GM21825 (cell line): ENCODE measurements around the gene MAP3K19.
"Not testable (repeated sequence)": the region's sequence is repeated elsewhere in the genome, so short reads cannot be mapped to it uniquely, and the experiment has no call there.

ENCODE experiments used
- ATAC-seq: cut with Tn5 transposase; IDR thresholded peaks from one replicate; pipeline ENCODE4 v1.9.1; 2021; ENCODE audit warnings: mild to moderate bottlenecking, moderate library complexity; ENCODE audit not compliant: unreplicated experiment

MAP3K19 gene

GRCh38 chr2:135047300-135047699 lies at the start of gene MAP3K19:
Gene MAP3K19, minus strand, starts transcription at chr2:135047447. Its CDS starts 22,800 bp downstream, at chr2:135024647.
- no peak for ATAC-seq

- ATAC-seq, result no peak
These were observed 49.6 kb upstream of the MAP3K19 start for GRCh38 chr2:135096665-135097446.

DNA sequence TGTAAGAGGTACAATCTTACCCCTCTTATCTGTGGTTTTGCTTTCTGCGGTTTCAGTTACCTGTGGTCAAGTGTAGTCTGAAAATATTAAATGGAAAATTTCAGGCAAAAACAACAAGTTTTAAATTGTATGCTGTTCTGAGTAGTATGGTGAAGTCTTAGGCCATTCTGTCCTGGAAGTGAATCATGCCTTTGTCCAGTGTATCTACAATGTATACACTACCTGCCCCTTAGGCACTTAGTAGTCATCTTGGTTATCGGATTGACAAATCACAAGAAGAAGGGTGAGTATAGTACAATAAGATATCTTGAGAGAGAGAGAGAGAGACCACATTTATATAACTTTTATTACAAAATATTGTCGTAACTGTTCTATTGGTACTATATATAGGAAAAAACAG lies 48.3 kb upstream of the MAP3K19 start:
- no peak for ATAC-seq

DNA sequence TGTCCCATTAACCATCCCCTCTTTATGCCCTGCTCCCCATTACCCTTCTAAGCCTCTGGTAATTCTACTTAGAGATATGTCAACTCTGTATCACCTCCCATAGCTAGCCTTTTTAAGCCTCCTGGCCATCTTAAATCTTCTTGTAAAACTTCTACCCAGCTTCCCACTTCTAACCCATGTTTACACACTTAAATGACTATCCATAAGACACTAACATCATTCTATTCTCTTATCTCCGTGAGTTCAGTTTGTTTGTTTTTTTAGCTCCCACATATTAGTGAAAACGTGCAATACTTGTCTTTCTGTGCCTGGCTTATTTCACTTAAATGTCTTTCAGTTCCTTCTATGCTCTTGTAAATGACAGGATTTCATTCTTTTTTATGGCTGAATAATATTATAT lies 47.3 kb upstream of the MAP3K19 start:
- no peak for ATAC-seq

- no peak for ATAC-seq
These were observed 46.6 kb upstream of the MAP3K19 start for GRCh38 chr2:135093670-135094330.

- no peak for ATAC-seq
These were observed 45.9 kb upstream of the MAP3K19 start for GRCh38 chr2:135093193-135093592.

- no peak for ATAC-seq
These were observed 44.4 kb upstream of the MAP3K19 start for GRCh38 chr2:135091681-135092080.

DNA sequence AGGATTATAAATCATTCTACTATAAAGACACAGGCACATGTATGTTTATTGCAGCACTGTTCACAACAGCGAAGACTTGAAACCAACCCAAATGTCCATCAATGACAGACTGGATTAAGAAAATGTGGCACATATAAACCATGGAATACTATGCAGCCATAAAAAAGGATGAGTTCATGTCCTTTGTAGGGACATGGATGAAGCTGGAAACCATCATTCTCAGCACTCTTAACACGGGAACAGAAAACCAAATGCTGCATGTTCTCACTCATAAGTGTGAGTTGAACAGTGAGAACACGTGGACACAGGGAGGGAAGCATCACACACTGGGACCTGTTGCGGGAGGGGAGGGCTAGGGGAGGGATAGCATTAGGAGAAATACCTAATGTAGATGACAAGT lies 42.4 kb upstream of the MAP3K19 start:
- not testable (repeated sequence) for ATAC-seq

GRCh38 chr2:135086222-135086621 lies 39.0 kb upstream of the MAP3K19 start:
- no peak for ATAC-seq

DNA sequence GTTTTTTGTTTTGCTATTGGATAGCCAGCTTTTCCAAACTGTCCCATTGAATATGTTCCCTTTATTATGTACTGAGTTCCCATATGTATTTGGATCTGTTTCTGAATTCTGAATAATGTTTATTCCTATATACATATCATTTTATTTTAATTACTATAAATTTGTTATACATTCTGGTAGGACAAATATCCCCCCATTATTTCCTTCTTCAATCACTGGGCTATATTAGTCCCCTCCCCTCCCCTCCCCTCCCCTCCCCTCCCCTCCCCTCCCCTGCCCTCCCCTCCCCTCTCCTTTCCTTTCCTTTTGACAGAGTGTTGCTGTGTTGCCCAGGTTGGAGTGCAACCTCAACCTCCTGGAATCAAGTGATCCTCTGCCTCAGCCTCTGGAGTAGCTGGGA lies 31.2 kb upstream of the MAP3K19 start:
- ATAC-seq, result no peak

DNA sequence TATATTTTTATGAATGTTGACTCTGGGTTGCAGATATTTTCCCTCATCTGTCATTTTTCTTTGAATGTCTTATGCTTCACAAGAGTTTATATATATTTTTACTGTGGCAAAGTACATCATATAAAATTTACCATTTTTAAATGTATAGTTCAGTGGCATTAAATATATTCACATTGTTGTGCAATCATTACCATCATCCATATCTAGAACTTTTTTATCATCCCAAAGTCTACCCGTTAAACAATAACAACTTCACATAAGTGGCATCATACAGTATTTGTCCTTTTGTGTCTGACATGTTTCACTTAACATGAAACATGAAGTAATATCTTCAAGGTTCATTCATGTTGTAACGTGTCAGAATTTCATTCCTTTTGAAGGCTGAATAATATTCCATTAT lies 29.3 kb upstream of the MAP3K19 start:
- ATAC-seq, result no peak

DNA sequence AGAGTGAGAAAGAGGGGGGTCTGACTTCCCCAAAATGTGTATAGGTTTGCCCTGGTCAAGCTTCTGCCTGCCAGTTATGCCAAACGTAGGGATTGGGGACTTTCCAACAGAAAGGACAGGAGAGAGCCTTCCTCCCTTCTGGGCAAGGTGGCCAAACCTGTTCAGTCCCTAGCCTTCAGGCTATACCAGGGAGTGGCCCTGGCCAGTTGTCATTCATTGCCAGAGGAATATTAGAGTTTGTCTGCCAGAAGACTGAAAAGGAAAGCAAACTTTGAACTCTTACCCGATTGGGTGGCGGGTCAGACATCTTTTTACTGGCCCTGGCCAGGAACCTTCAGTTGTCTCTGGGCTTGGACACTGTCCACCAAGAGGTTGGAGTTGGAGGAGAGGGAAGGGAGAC lies 27.0 kb upstream of the MAP3K19 start:
- no peak for ATAC-seq

DNA sequence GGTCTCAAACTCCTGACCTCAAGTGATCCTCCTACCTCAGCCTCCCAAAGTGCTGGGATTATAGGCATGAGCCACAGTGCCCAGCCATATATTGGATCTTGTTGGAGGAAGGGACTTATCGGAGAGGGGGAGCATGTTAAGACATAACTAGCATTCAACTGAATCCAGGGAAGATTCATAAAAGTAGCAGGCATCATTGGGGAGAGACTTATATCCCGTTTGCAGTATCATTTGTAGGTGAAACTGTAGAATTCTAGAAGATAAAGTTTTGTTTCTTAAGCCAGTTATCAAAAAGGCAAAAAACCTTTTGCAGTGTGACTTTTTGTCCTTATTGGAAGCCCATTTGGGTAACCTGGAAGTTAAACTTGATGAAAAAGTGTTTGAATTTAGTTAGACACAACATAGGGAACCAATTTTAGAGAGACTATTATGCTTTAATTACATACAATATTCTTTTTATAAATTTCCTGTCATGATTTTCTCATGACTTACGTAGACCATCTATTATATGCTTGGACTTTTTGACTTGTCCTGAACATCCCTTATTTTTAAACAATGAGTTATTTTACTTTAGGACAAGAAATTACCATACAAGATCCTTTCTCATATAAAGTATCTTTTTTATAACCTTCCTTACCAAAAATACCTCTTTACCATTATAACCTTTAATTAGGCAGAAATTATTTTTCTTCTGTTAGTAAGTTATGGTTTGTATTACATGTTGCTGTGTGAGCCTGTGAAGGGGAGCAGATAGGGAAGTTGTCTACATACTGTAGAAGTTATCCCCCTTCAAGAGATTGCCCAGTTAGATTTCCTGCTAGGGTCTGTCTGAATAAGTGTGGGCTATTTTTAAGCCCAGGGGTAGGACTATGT lies 25.1 kb upstream of the MAP3K19 start:
- ATAC-seq, result no peak

GRCh38 chr2:135066710-135067109 lies 19.5 kb upstream of the MAP3K19 start:
- ATAC-seq, result no peak

- ATAC-seq, result no peak
These were observed 16.9 kb upstream of the MAP3K19 start for GRCh38 chr2:135064149-135064548.

GRCh38 chr2:135063210-135063609 lies 16.0 kb upstream of the MAP3K19 start:
- no peak for ATAC-seq

GRCh38 chr2:135059577-135059976 lies 12.3 kb upstream of the MAP3K19 start:
- no peak for ATAC-seq

DNA sequence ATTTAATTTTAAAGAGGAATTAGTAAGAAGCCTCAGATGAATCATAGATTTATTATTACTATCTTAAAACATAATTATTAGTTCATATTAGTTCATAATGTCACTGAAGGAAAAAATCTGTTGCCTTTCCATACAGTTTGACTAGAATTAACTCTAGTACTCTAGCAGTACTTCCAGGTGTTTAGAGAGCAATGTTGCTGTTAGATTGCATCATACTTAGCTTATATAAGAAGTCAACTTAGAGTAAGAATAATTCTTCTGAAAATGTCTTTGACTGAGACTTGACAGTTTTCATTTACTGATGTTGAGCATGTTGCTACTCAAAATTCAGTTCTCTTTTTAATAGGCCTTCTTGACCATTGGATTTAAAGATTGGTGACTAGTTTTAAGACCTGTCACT lies 9.5 kb upstream of the MAP3K19 start:
- ATAC-seq, result no peak

DNA sequence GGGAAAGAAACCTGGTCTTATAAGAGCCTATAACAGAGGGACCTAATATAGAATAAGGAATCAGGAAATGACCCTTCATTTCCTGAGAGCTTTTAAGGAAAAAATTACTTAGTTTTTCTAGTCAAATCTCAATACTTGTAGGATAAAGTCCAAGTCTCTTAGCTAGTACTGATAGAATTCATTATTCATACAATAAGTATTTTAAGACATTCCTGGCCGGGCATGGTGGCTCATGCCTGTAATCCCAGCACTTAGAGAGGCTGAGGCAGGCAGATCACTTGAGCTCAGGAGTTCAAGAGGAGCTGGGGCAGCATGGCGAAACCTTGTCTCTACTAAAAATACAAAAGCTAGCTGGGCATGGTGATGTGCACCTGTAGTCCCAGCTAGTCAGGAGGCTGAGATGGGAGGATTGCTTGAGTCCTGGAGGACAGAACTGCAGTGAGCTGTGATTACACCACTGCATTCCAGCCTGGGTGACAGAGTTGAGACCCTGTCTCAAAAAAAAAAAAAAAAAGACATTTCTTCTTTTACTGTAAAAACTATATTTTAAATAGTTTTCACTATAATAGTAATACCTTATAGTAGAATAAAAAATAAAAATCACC lies 8.0 kb upstream of the MAP3K19 start:
- ATAC-seq, result no peak

GRCh38 chr2:135052997-135053474 lies 5.8 kb upstream of the MAP3K19 start:
- peak; percentile 41 for ATAC-seq
